Right lobe of liver (tissue), 4 donors: ENCODE data around the gene CDH2.

Source experiments
- CTCF ChIP-seq, 4 donors: fragments of 200-600 bp in 3 of 4; fragments of 450-650 bp in 1 of 4; IDR thresholded peaks; one replicate each; pipeline versions ENCODE4 v1.5.1 to v1.8.0; 2016 to 2022; ENCODE audit warnings: antibody characterized with exemption in 4 of 4, mild to moderate bottlenecking in 2 of 4
- POLR2A ChIP-seq: fragments of 450-650 bp; IDR thresholded peaks from one replicate; pipeline ENCODE4 v1.6.1; 2017; ENCODE audit warnings: antibody characterized with exemption, mild to moderate bottlenecking
- donor health status: DM: no; HTN: no; CAD: no.
- donor health status: DM: no; HTN: no; CAD: no.
- donor health status: DM: no; HTN: yes; CAD: no.

GRCh38 chr18:28059861-28060260 is 117.1 kb downstream of the CDH2 start:
- TF ChIP-seq POLR2A (no peak), CTCF (IDR thresholded peaks at IDR 0.05) (no peak)
